Immature natural killer cell (primary cell): ENCODE data around the gene GNAT1. TPM values are rescaled to one million over a fixed set of nuclear protein-coding genes. Genes with fewer than 3 reads are reported as not detected.
A peak's percentile ranks its signal among the peaks of the same experiment; 100 is the strongest.
"Not testable (repeated sequence)": the region's sequence is repeated elsewhere in the genome, so short reads cannot be mapped to it uniquely, and the experiment has no call there.

ENCODE experiments used
- DNase-seq, 3 donors: peaks; one replicate each; pipeline ENCODE4 v3.0.0; 2022; ENCODE audit warnings: mixed read lengths in 1 of 3
- H3K27ac Mint-ChIP-seq, 6 donors: one replicate each; pipeline ENCODE4 v1.8.0; 2020; ENCODE audit warnings: mixed read lengths in 6 of 6, mild to moderate bottlenecking in 5 of 6, inconsistent platforms in 4 of 6, moderate library complexity in 3 of 6
- H3K27me3 Mint-ChIP-seq, 3 donors: one replicate each; pipeline ENCODE4 v1.8.0; 2020 to 2021; ENCODE audit warnings: low read depth in 3 of 3, mild to moderate bottlenecking in 3 of 3, mixed read lengths in 3 of 3, moderate library complexity in 3 of 3, inconsistent platforms in 1 of 3
- H3K36me3 Mint-ChIP-seq, 3 donors: one replicate each; pipeline ENCODE4 v1.8.0; 2020; ENCODE audit warnings: mixed read lengths in 3 of 3, inconsistent platforms in 2 of 3, mild to moderate bottlenecking in 2 of 3
- H3K4me1 Mint-ChIP-seq, 2 donors: one replicate each; pipeline ENCODE4 v1.8.0; 2020; ENCODE audit warnings: inconsistent platforms in 2 of 2, mild to moderate bottlenecking in 2 of 2, mixed read lengths in 2 of 2, moderate library complexity in 1 of 2
- H3K4me3 Mint-ChIP-seq, 5 donors: one replicate each; pipeline ENCODE4 v1.8.0; 2020; ENCODE audit warnings: mild to moderate bottlenecking in 5 of 5, mixed read lengths in 5 of 5, inconsistent platforms in 3 of 5, moderate library complexity in 3 of 5
- H3K9me3 Mint-ChIP-seq, 6 donors: one replicate each; pipeline ENCODE4 v1.8.0; 2020; ENCODE audit warnings: mild to moderate bottlenecking in 6 of 6, mixed read lengths in 6 of 6, inconsistent platforms in 4 of 6, moderate library complexity in 3 of 6
- polyA plus RNA-seq, 3 donors: library from polyadenylated mRNA; unstranded; fragments of 300-500 nt; fragmentation: Illumina TruSeq; gene quantifications; one replicate each; pipeline ENCODE4 v1.2.3, GENCODE V29; 2021

Gene GNAT1
- polyA plus RNA-seq, 3 donors from 2014 or later, result not detected

GRCh38 chr3:50207359-50208042, 16.1 kb downstream of the GNAT1 start:
- no peak for DNase-seq
- peak overlapping the region in 1 of 6 donors; percentile 34 for H3K27ac Mint-ChIP-seq
- H3K9me3 Mint-ChIP-seq, result no peaks in the 10 kb centered on the region
- no peaks in the 10 kb centered on the region for H3K36me3 Mint-ChIP-seq
- H3K4me1 Mint-ChIP-seq, result no peaks in the 10 kb centered on the region
- no peak overlapping the region for H3K4me3 Mint-ChIP-seq
- H3K27me3 Mint-ChIP-seq, result peaks cover 6 to 19% (median 16%) of the 10 kb centered on the region in 3 donors

- Mint-ChIP-seq H3K27me3 (peaks cover 5 to 14% (median 12%) of the 10 kb centered on the region in 3 donors), H3K9me3 (no peaks in the 10 kb centered on the region), H3K27ac (no peak overlapping the region), H3K36me3 (no peaks in the 10 kb centered on the region), H3K4me1 (no peaks in the 10 kb centered on the region), H3K4me3 (no peak overlapping the region)
- no peak for DNase-seq
These were observed 17.4 kb downstream of the GNAT1 start for GRCh38 chr3:50208677-50209344.

GRCh38 chr3:50210176-50210509, 18.7 kb downstream of the GNAT1 start:
- H3K4me1 Mint-ChIP-seq, result no peaks in the 10 kb centered on the region
- no peak overlapping the region for H3K27ac Mint-ChIP-seq
- H3K9me3 Mint-ChIP-seq, result no peaks in the 10 kb centered on the region
- peaks cover 5 to 10% (median 9%) of the 10 kb centered on the region in 3 donors for H3K27me3 Mint-ChIP-seq
- DNase-seq, result no peak
- H3K4me3 Mint-ChIP-seq, result no peak overlapping the region
- H3K36me3 Mint-ChIP-seq, result no peaks in the 10 kb centered on the region

GRCh38 chr3:50210510-50211367, 19.3 kb downstream of the GNAT1 start:
- Mint-ChIP-seq H3K9me3 (no peaks in the 10 kb centered on the region), H3K27me3 (peaks cover 6 to 10% (median 9%) of the 10 kb centered on the region in 3 donors), H3K4me3 (no peak overlapping the region), H3K4me1 (no peaks in the 10 kb centered on the region), H3K36me3 (no peaks in the 10 kb centered on the region), H3K27ac (no peak overlapping the region)
- DNase-seq, result no peak

- H3K27ac Mint-ChIP-seq, H3K4me1 Mint-ChIP-seq: not testable (repeated sequence)
These were observed 19.9 kb downstream of the GNAT1 start for GRCh38 chr3:50211368-50211717.

GRCh38 chr3:50211930-50212329, 20.5 kb downstream of the GNAT1 start:
- H3K36me3 Mint-ChIP-seq, result no peaks in the 10 kb centered on the region

More at GRCh38 chr3:50211368-50211717, 19.9 kb downstream of the GNAT1 start:
- H3K27me3 Mint-ChIP-seq, H3K9me3 Mint-ChIP-seq, H3K36me3 Mint-ChIP-seq, H3K4me3 Mint-ChIP-seq, DNase-seq: not testable (repeated sequence)

GRCh38 chr3:50212502-50212901, 21.1 kb downstream of the GNAT1 start:
- H3K4me1 Mint-ChIP-seq, result no peaks in the 10 kb centered on the region
- peaks cover 1 to 6% (median 2%) of the 10 kb centered on the region in 3 donors for H3K27me3 Mint-ChIP-seq
- H3K4me3 Mint-ChIP-seq, result no peak overlapping the region
- no peaks in the 10 kb centered on the region for H3K9me3 Mint-ChIP-seq
- DNase-seq, result no peak
- no peak overlapping the region for H3K27ac Mint-ChIP-seq
- H3K36me3 Mint-ChIP-seq, result no peaks in the 10 kb centered on the region

More at GRCh38 chr3:50211930-50212329, 20.5 kb downstream of the GNAT1 start:
- DNase-seq, result no peak
- Mint-ChIP-seq H3K9me3 (no peaks in the 10 kb centered on the region), H3K4me3 (no peak overlapping the region), H3K27me3 (peaks cover 1 to 6% (median 4%) of the 10 kb centered on the region in 3 donors), H3K27ac (no peak overlapping the region), H3K4me1 (no peaks in the 10 kb centered on the region)

GRCh38 chr3:50212971-50213370, 21.6 kb downstream of the GNAT1 start:
- Mint-ChIP-seq H3K36me3 (no peaks in the 10 kb centered on the region), H3K27me3 (peaks cover under 1 to 6% (median 1%) of the 10 kb centered on the region in 3 donors)

GRCh38 chr3:50213373-50213772, 22.0 kb downstream of the GNAT1 start:
- peaks cover 0 to 6% (median 1%) of the 10 kb centered on the region in 3 donors for H3K27me3 Mint-ChIP-seq
- H3K27ac Mint-ChIP-seq, result no peak overlapping the region
- no peaks in the 10 kb centered on the region for H3K36me3 Mint-ChIP-seq
- DNase-seq, result no peak
- no peaks in the 10 kb centered on the region for H3K9me3 Mint-ChIP-seq
- H3K4me1 Mint-ChIP-seq, result no peaks in the 10 kb centered on the region
- no peak overlapping the region for H3K4me3 Mint-ChIP-seq

More at GRCh38 chr3:50212971-50213370, 21.6 kb downstream of the GNAT1 start:
- no peak for DNase-seq
- H3K4me1 Mint-ChIP-seq, result no peaks in the 10 kb centered on the region
- no peaks in the 10 kb centered on the region for H3K9me3 Mint-ChIP-seq
- no peak overlapping the region for H3K27ac Mint-ChIP-seq
- H3K4me3 Mint-ChIP-seq, result no peak overlapping the region

- no peak for DNase-seq
- Mint-ChIP-seq H3K27ac (no peak overlapping the region), H3K27me3 (peaks cover 0 to 2% (median 1%) of the 10 kb centered on the region in 3 donors), H3K4me3 (no peak overlapping the region), H3K4me1 (no peaks in the 10 kb centered on the region), H3K9me3 (no peaks in the 10 kb centered on the region), H3K36me3 (no peaks in the 10 kb centered on the region)
These were observed 23.4 kb downstream of the GNAT1 start for GRCh38 chr3:50214824-50215223.

- H3K27ac Mint-ChIP-seq, result no peak overlapping the region
- H3K4me3 Mint-ChIP-seq, result no peak overlapping the region
These were observed 24.1 kb downstream of the GNAT1 start for GRCh38 chr3:50215529-50215928.

GRCh38 chr3:50217681-50218080, 26.3 kb downstream of the GNAT1 start:
- Mint-ChIP-seq H3K4me3 (no peak overlapping the region), H3K36me3 (no peaks in the 10 kb centered on the region), H3K9me3 (no peaks in the 10 kb centered on the region), H3K27me3 (peaks cover 0 to 2% (median 1%) of the 10 kb centered on the region in 3 donors), H3K27ac (no peak overlapping the region), H3K4me1 (no peaks in the 10 kb centered on the region)
- DNase-seq, result no peak

More at GRCh38 chr3:50215529-50215928, 24.1 kb downstream of the GNAT1 start:
- no peak for DNase-seq
- H3K9me3 Mint-ChIP-seq, result no peaks in the 10 kb centered on the region
- peaks cover 0 to 2% (median 1%) of the 10 kb centered on the region in 3 donors for H3K27me3 Mint-ChIP-seq
- no peaks in the 10 kb centered on the region for H3K36me3 Mint-ChIP-seq
- H3K4me1 Mint-ChIP-seq, result no peaks in the 10 kb centered on the region

- Mint-ChIP-seq H3K27ac (no peak overlapping the region), H3K4me1 (no peaks in the 10 kb centered on the region), H3K27me3 (peaks cover 0 to 2% (median 1%) of the 10 kb centered on the region in 3 donors), H3K9me3 (no peaks in the 10 kb centered on the region), H3K36me3 (no peaks in the 10 kb centered on the region), H3K4me3 (no peak overlapping the region)
- DNase-seq, result no peak
These were observed 27.0 kb downstream of the GNAT1 start for GRCh38 chr3:50218448-50218847.

- no peak overlapping the region for H3K4me3 Mint-ChIP-seq
- no peak overlapping the region for H3K27ac Mint-ChIP-seq
- H3K9me3 Mint-ChIP-seq, result no peaks in the 10 kb centered on the region
- peaks cover 0 to 5% (median 1%) of the 10 kb centered on the region in 3 donors for H3K27me3 Mint-ChIP-seq
- no peak for DNase-seq
- H3K36me3 Mint-ChIP-seq, result no peaks in the 10 kb centered on the region
- H3K4me1 Mint-ChIP-seq, result no peaks in the 10 kb centered on the region
These were observed 27.9 kb downstream of the GNAT1 start for GRCh38 chr3:50219285-50219684.
